ENCODE data around the gene ARVCF.

DNA sequence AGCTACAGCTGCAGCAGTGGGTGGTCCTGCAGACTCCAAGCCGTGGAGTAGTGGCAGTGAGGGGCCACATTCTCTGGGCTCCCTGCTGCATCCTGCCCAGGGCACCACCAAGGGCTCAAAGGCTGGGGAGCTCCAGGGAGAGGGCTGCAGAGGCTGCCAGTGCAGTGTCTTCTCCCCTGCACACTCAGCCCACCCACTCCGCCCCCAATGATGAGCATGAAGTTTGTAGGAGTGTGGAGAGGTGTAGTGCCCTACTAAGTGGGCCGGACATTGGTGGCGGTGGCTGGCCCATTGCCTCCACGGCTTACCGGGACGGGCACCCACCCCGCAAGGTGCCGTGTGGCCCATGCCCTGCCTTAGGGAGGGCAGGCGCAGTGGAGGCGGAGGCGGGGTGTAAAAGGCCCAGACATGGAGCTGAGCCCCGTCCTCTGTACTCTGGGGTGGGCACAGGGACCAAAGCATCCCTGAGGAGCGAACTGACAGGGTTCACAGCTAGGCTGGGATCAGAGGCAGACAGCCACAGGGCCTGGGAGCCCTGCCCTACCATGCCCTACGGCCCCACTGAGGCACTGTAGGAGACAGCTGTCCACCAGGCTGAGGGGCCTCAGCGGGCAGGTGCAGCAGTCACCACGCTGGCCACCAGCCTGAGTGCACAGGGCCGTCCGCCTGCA lies 18.9 kb downstream of the ARVCF start:
- TF ChIP-seq, protein P1, sequence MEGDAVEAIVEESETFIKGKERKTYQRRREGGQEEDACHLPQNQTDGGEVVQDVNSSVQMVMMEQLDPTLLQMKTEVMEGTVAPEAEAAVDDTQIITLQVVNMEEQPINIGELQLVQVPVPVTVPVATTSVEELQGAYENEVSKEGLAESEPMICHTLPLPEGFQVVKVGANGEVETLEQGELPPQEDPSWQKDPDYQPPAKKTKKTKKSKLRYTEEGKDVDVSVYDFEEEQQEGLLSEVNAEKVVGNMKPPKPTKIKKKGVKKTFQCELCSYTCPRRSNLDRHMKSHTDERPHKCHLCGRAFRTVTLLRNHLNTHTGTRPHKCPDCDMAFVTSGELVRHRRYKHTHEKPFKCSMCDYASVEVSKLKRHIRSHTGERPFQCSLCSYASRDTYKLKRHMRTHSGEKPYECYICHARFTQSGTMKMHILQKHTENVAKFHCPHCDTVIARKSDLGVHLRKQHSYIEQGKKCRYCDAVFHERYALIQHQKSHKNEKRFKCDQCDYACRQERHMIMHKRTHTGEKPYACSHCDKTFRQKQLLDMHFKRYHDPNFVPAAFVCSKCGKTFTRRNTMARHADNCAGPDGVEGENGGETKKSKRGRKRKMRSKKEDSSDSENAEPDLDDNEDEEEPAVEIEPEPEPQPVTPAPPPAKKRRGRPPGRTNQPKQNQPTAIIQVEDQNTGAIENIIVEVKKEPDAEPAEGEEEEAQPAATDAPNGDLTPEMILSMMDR (IDR thresholded peaks at IDR 0.05; ENCODE audit: low read depth, low read length, poor library complexity, severe bottlenecking) = no peak
- no peak for TF ChIP-seq EZH2phosphoT487 (IDR thresholded peaks at IDR 0.05; ENCODE audit: borderline replicate concordance, low read length)
